ENCODE measurements around the gene AP4M1.

Gene AP4M1

GRCh38 chr7:100101016-100101862 is at the start of gene AP4M1, which contains the start of gene MCM7:
Gene AP4M1, plus strand, starts transcription at chr7:100101643. Its CDS starts 72 bp downstream, at chr7:100101715.
Gene MCM7, minus strand, starts transcription at chr7:100101397. Its CDS starts 103 bp downstream, at chr7:100101294.
- H3K9me3 Mint-ChIP-seq: no peaks in the 10 kb centered on the region
- peak within 1 kb of the TSS; percentile 94 for H3K4me3 Mint-ChIP-seq
- H3K27me3 Mint-ChIP-seq: no peaks in the 10 kb centered on the region
- peaks cover 55% of the 10 kb centered on the region for H3K36me3 Mint-ChIP-seq (ENCODE audit: insufficient read depth)
- ATAC-seq (replicated peaks; ENCODE audit: extremely low read depth, poor library complexity, severe bottlenecking): peak; percentile 91
- peak within 1 kb of the TSS; percentile 97 for H3K27ac Mint-ChIP-seq (ENCODE audit: low read depth)
- H3K4me1 Mint-ChIP-seq: peaks cover 37% of the 10 kb centered on the region
- DNase-seq (ENCODE audit: low spot score in 2 of 2): peak; percentile 87 to 91

GRCh38 chr7:100053215-100053614 is 48.2 kb upstream of the AP4M1 start:
- Mint-ChIP-seq H3K27me3 (no peaks in the 10 kb centered on the region), H3K36me3 (ENCODE audit: insufficient read depth) (peaks cover 8% of the 10 kb centered on the region), H3K4me3 (no peak overlapping the region), H3K4me1 (peaks cover 11% of the 10 kb centered on the region), H3K9me3 (no peaks in the 10 kb centered on the region), H3K27ac (ENCODE audit: low read depth) (no peak overlapping the region)
- ATAC-seq (replicated peaks; ENCODE audit: extremely low read depth, poor library complexity, severe bottlenecking): no peak
- no peak for DNase-seq (ENCODE audit: low spot score in 2 of 2)

GRCh38 chr7:100057006-100057405 is 44.4 kb upstream of the AP4M1 start:
- ATAC-seq (replicated peaks; ENCODE audit: extremely low read depth, poor library complexity, severe bottlenecking): no peak
- Mint-ChIP-seq H3K27ac (ENCODE audit: low read depth) (no peak overlapping the region), H3K4me3 (no peak overlapping the region), H3K36me3 (ENCODE audit: insufficient read depth) (peaks cover 14% of the 10 kb centered on the region), H3K4me1 (no peaks in the 10 kb centered on the region), H3K9me3 (no peaks in the 10 kb centered on the region), H3K27me3 (no peaks in the 10 kb centered on the region)
- no peak for DNase-seq (ENCODE audit: low spot score in 2 of 2)

- ATAC-seq (replicated peaks; ENCODE audit: extremely low read depth, poor library complexity, severe bottlenecking) (no peak), DNase-seq (ENCODE audit: low spot score in 2 of 2) (no peak)
- Mint-ChIP-seq H3K27me3 (no peaks in the 10 kb centered on the region), H3K4me3 (no peak overlapping the region), H3K36me3 (ENCODE audit: insufficient read depth) (peaks cover 13% of the 10 kb centered on the region), H3K9me3 (no peaks in the 10 kb centered on the region), H3K4me1 (no peaks in the 10 kb centered on the region), H3K27ac (ENCODE audit: low read depth) (no peak overlapping the region)
Observed at GRCh38 chr7:100059251-100059739, 42.1 kb upstream of the AP4M1 start.

GRCh38 chr7:100061518-100062193 is 39.8 kb upstream of the AP4M1 start:
- DNase-seq (ENCODE audit: low spot score in 2 of 2): no peak
- H3K4me3 Mint-ChIP-seq: no peak overlapping the region
- no peak for ATAC-seq (replicated peaks; ENCODE audit: extremely low read depth, poor library complexity, severe bottlenecking)
- H3K9me3 Mint-ChIP-seq: no peaks in the 10 kb centered on the region
- peak overlapping the region; percentile 32 for H3K27ac Mint-ChIP-seq (ENCODE audit: low read depth)
- no peaks in the 10 kb centered on the region for H3K4me1 Mint-ChIP-seq
- peaks cover 11% of the 10 kb centered on the region for H3K36me3 Mint-ChIP-seq (ENCODE audit: insufficient read depth)
- H3K27me3 Mint-ChIP-seq: no peaks in the 10 kb centered on the region

- Mint-ChIP-seq H3K27ac (ENCODE audit: low read depth) (no peak overlapping the region), H3K4me3 (no peak overlapping the region), H3K9me3 (no peaks in the 10 kb centered on the region), H3K4me1 (no peaks in the 10 kb centered on the region), H3K36me3 (ENCODE audit: insufficient read depth) (peaks cover 8% of the 10 kb centered on the region), H3K27me3 (no peaks in the 10 kb centered on the region)
- ATAC-seq (replicated peaks; ENCODE audit: extremely low read depth, poor library complexity, severe bottlenecking) (no peak), DNase-seq (ENCODE audit: low spot score in 2 of 2) (no peak)
Observed at GRCh38 chr7:100063376-100063775, 38.1 kb upstream of the AP4M1 start.

- H3K27ac Mint-ChIP-seq (ENCODE audit: low read depth): no peak overlapping the region
- H3K36me3 Mint-ChIP-seq (ENCODE audit: insufficient read depth): peaks cover 8% of the 10 kb centered on the region
- H3K4me3 Mint-ChIP-seq: no peak overlapping the region
- ATAC-seq (replicated peaks; ENCODE audit: extremely low read depth, poor library complexity, severe bottlenecking) (no peak), DNase-seq (ENCODE audit: low spot score in 2 of 2) (no peak)
- H3K4me1 Mint-ChIP-seq: no peaks in the 10 kb centered on the region
- H3K27me3 Mint-ChIP-seq: no peaks in the 10 kb centered on the region
- no peaks in the 10 kb centered on the region for H3K9me3 Mint-ChIP-seq
Observed at GRCh38 chr7:100064162-100064561, 37.3 kb upstream of the AP4M1 start.

GRCh38 chr7:100065452-100066186 is 35.8 kb upstream of the AP4M1 start:
- no peak overlapping the region for H3K4me3 Mint-ChIP-seq
- no peaks in the 10 kb centered on the region for H3K9me3 Mint-ChIP-seq
- DNase-seq (ENCODE audit: low spot score in 2 of 2): no peak
- no peaks in the 10 kb centered on the region for H3K4me1 Mint-ChIP-seq
- peaks cover 8% of the 10 kb centered on the region for H3K36me3 Mint-ChIP-seq (ENCODE audit: insufficient read depth)
- no peak overlapping the region for H3K27ac Mint-ChIP-seq (ENCODE audit: low read depth)
- no peaks in the 10 kb centered on the region for H3K27me3 Mint-ChIP-seq
- ATAC-seq (replicated peaks; ENCODE audit: extremely low read depth, poor library complexity, severe bottlenecking): no peak

GRCh38 chr7:100066953-100067352 is 34.5 kb upstream of the AP4M1 start:
- Mint-ChIP-seq H3K27ac (ENCODE audit: low read depth) (no peak overlapping the region), H3K36me3 (ENCODE audit: insufficient read depth) (peaks cover 13% of the 10 kb centered on the region), H3K27me3 (no peaks in the 10 kb centered on the region), H3K4me1 (no peaks in the 10 kb centered on the region), H3K9me3 (peaks cover 9% of the 10 kb centered on the region), H3K4me3 (no peak overlapping the region)
- ATAC-seq (replicated peaks; ENCODE audit: extremely low read depth, poor library complexity, severe bottlenecking): no peak
- DNase-seq (ENCODE audit: low spot score in 2 of 2): no peak

- no peak for DNase-seq (ENCODE audit: low spot score in 2 of 2)
- H3K36me3 Mint-ChIP-seq (ENCODE audit: insufficient read depth): peaks cover 35% of the 10 kb centered on the region
- H3K4me3 Mint-ChIP-seq: no peak overlapping the region
- peaks cover 16% of the 10 kb centered on the region for H3K9me3 Mint-ChIP-seq
- no peak for ATAC-seq (replicated peaks; ENCODE audit: extremely low read depth, poor library complexity, severe bottlenecking)
- no peaks in the 10 kb centered on the region for H3K4me1 Mint-ChIP-seq
- no peaks in the 10 kb centered on the region for H3K27me3 Mint-ChIP-seq
- H3K27ac Mint-ChIP-seq (ENCODE audit: low read depth): no peak overlapping the region
Observed at GRCh38 chr7:100069991-100070390, 31.5 kb upstream of the AP4M1 start.

- H3K27me3 Mint-ChIP-seq: no peaks in the 10 kb centered on the region
- H3K4me3 Mint-ChIP-seq: no peak overlapping the region
- H3K27ac Mint-ChIP-seq (ENCODE audit: low read depth): no peak overlapping the region
- DNase-seq (ENCODE audit: low spot score in 2 of 2) (no peak), ATAC-seq (replicated peaks; ENCODE audit: extremely low read depth, poor library complexity, severe bottlenecking) (no peak)
- H3K9me3 Mint-ChIP-seq: peaks cover 16% of the 10 kb centered on the region
- peaks cover 7% of the 10 kb centered on the region for H3K4me1 Mint-ChIP-seq
- peaks cover 46% of the 10 kb centered on the region for H3K36me3 Mint-ChIP-seq (ENCODE audit: insufficient read depth)
Observed at GRCh38 chr7:100071018-100071723, 30.3 kb upstream of the AP4M1 start.

- Mint-ChIP-seq H3K9me3 (peaks cover 16% of the 10 kb centered on the region), H3K4me1 (peaks cover 7% of the 10 kb centered on the region), H3K36me3 (ENCODE audit: insufficient read depth) (peaks cover 56% of the 10 kb centered on the region), H3K27me3 (no peaks in the 10 kb centered on the region), H3K27ac (ENCODE audit: low read depth) (no peak overlapping the region), H3K4me3 (no peak overlapping the region)
- ATAC-seq (replicated peaks; ENCODE audit: extremely low read depth, poor library complexity, severe bottlenecking): no peak
- DNase-seq (ENCODE audit: low spot score in 2 of 2): no peak
Observed at GRCh38 chr7:100072462-100072861, 29.0 kb upstream of the AP4M1 start.
